HEK293T (cell line): Measurements from ENCODE around the gene EDN2.

Experiments used
- CTCF ChIA-PET: fragments of 350-600 bp; formaldehyde crosslinking; extraction: SDS; loops from one replicate; lab custom pipeline; 2021; ENCODE audit warnings: antibody characterized with exemption, inconsistent platforms; lab: Yijun Ruan, JAX
- POLR2A ChIA-PET: fragments of 350-600 bp; formaldehyde crosslinking; extraction: SDS; loops from one replicate; lab custom pipeline; 2020; ENCODE audit warnings: antibody characterized with exemption, inconsistent platforms; lab: Yijun Ruan, JAX
- DNase-seq: peaks from one replicate; pipeline ENCODE4 v3.0.0; 2012; ENCODE audit warnings: mixed read lengths; ENCODE audit errors: extremely low spot score
- ARNT ChIP-seq: fragments of 450-650 bp; IDR thresholded peaks from 2 replicates; pipeline ENCODE4 v1.6.1; 2017; ENCODE audit warnings: mild to moderate bottlenecking
- BHLHE40 ChIP-seq: fragments of 450-650 bp; IDR thresholded peaks from 2 replicates; pipeline ENCODE4 v1.6.1; 2016; ENCODE audit warnings: mild to moderate bottlenecking, moderate library complexity, borderline replicate concordance
- CTBP1 ChIP-seq: fragments of 450-650 bp; IDR thresholded peaks from 2 replicates; pipeline ENCODE4 v1.6.1; 2016; ENCODE audit warnings: borderline replicate concordance
- ELF4 ChIP-seq: fragments of 450-650 bp; IDR thresholded peaks from 2 replicates; pipeline ENCODE4 v1.6.1; 2017; ENCODE audit warnings: antibody characterized with exemption
- FOXA1 ChIP-seq: fragments of 450-650 bp; IDR thresholded peaks from 2 replicates; pipeline ENCODE4 v1.6.1; 2016; ENCODE audit warnings: mild to moderate bottlenecking
- FOXK2 ChIP-seq: fragments of 450-650 bp; IDR thresholded peaks from 2 replicates; pipeline ENCODE4 v1.6.1; 2016; ENCODE audit warnings: mild to moderate bottlenecking
- FOXM1 ChIP-seq: fragments of 450-650 bp; IDR thresholded peaks from 2 replicates; pipeline ENCODE4 v1.6.1; 2017; ENCODE audit warnings: mild to moderate bottlenecking, borderline replicate concordance
- HDGF ChIP-seq: fragments of 450-650 bp; IDR thresholded peaks from 2 replicates; pipeline ENCODE4 v1.6.1; 2017; ENCODE audit warnings: antibody characterized with exemption, borderline replicate concordance
- L3MBTL2 ChIP-seq: fragments of 450-650 bp; conservative IDR thresholded peaks from 2 replicates; pipeline ENCODE4 v1.6.1; 2016; ENCODE audit warnings: mild to moderate bottlenecking
- LEF1 ChIP-seq: fragments of 450-650 bp; IDR thresholded peaks from 2 replicates; pipeline ENCODE4 v1.6.1; 2017; ENCODE audit warnings: mild to moderate bottlenecking, borderline replicate concordance
- NFRKB ChIP-seq: fragments of 450-650 bp; IDR thresholded peaks from 2 replicates; pipeline ENCODE4 v1.6.1; 2016; ENCODE audit warnings: mild to moderate bottlenecking, moderate library complexity
- PKNOX1 ChIP-seq: fragments of 450-650 bp; IDR thresholded peaks from 2 replicates; pipeline ENCODE4 v1.6.1; 2016
- SP1 ChIP-seq: fragments of 450-650 bp; IDR thresholded peaks from 2 replicates; pipeline ENCODE4 v1.6.1; 2017
- SUZ12 ChIP-seq: fragments of 450-650 bp; IDR thresholded peaks from 2 replicates; pipeline ENCODE4 v1.6.1; 2016; ENCODE audit warnings: mild to moderate bottlenecking
- TARDBP ChIP-seq: fragments of 450-650 bp; IDR thresholded peaks from 2 replicates; pipeline ENCODE4 v1.6.1; 2016
- ZNF384 ChIP-seq: fragments of 450-650 bp; IDR thresholded peaks from 2 replicates; pipeline ENCODE4 v1.6.1; 2016

The EDN2 gene

GRCh38 chr1:41523949-41524675 lies 39.6 kb upstream of the EDN2 start:
- ChIA-PET CTCF (interaction anchor here (0.8 kb wide), 1 partner anchor 16 kb away, joined by 3 read pairs; no protein-coding TSS in a partner anchor), POLR2A (no interaction called here)
- no peak for TF ChIP-seq ELF4
- no peak for TF ChIP-seq TARDBP
- TF ChIP-seq CTBP1, result no peak
- TF ChIP-seq SUZ12, result no peak
- TF ChIP-seq LEF1, result no peak
- TF ChIP-seq BHLHE40, result no peak
- no peak for DNase-seq

DNA sequence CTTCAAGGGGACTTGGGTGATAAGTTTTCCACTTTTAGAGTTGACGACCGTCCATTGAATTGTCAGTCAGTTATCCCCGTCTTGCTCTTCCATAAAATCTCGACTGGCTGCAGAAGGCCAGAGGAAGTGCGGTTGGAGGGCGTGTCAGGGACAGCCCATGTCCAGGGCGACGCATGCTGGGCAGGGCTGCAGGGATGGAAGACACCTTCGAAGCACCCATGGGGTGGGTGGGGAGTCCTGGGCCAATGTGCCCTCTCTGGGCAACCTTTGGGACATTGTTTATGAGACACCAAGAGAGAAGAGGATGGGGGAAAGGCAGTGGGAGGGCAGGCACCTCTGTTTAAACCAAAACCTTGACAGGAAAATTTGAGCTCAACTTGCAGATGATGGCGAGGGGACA lies 38.6 kb upstream of the EDN2 start:
- DNase-seq, result no peak
- CTCF ChIA-PET, result interaction anchor here (0.8 kb wide), 1 partner anchor 17 kb away, joined by 3 read pairs; no protein-coding TSS in a partner anchor
- TF ChIP-seq FOXK2 (no peak), ZNF384 (no peak), ELF4 (no peak), PKNOX1 (no peak), FOXM1 (no peak), SUZ12 (no peak), LEF1 (no peak), HDGF (no peak), SP1 (no peak), L3MBTL2 (no peak), CTBP1 (no peak), FOXA1 (no peak), ARNT (no peak), BHLHE40 (no peak), TARDBP (no peak), NFRKB (no peak)
- POLR2A ChIA-PET, result no interaction called here

DNA sequence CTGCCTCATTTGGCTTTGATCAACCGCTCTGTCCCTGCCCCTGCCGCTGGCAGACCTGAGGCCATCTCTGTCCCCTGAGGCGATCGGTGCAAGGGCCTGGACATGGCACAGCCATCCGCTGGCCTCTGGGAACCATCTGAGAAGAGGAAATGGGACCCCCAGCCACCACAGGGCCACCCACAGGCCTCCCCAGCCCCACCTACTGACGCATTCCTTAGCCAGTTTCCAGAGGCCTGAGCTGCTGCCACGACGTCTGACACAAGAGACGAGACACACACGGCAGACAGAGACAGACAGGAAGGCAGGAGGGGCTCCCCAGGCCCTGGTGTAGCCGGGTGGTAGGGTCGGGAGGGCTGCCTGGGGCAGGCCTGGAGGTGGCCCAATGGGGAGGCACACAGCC lies 37.3 kb upstream of the EDN2 start:
- no peak for DNase-seq
- CTCF ChIA-PET, result interaction anchor here (0.8 kb wide), 1 partner anchor 26 kb away, joined by 3 read pairs; no protein-coding TSS in a partner anchor
- POLR2A ChIA-PET, result no interaction called here
- TF ChIP-seq NFRKB (no peak), L3MBTL2 (no peak)

- TF ChIP-seq HDGF, result no peak
- no peak for TF ChIP-seq PKNOX1
- TF ChIP-seq L3MBTL2, result no peak
- no peak for TF ChIP-seq CTBP1
- no peak for TF ChIP-seq FOXA1
- TF ChIP-seq ZNF384, result no peak
- TF ChIP-seq FOXM1, result no peak
- TF ChIP-seq SUZ12, result no peak
- no peak for TF ChIP-seq LEF1
- no peak for TF ChIP-seq BHLHE40
- TF ChIP-seq ARNT, result no peak
- TF ChIP-seq NFRKB, result no peak
- no peak for TF ChIP-seq ELF4
- TF ChIP-seq FOXK2, result no peak
- POLR2A ChIA-PET, result no interaction called here
- CTCF ChIA-PET, result no interaction called here
- no peak for DNase-seq
Measured at GRCh38 chr1:41520951-41521752, 36.7 kb upstream of the EDN2 start.

- TF ChIP-seq FOXM1 (no peak), SP1 (no peak), ELF4 (no peak), BHLHE40 (no peak), SUZ12 (no peak), FOXA1 (no peak), HDGF (no peak)
- POLR2A ChIA-PET, result no interaction called here
- CTCF ChIA-PET, result interaction anchor here (1.3 kb wide), 1 partner anchor 27 kb away, joined by 3 read pairs; no protein-coding TSS in a partner anchor
- DNase-seq, result no peak
Measured at GRCh38 chr1:41519667-41520066, 35.2 kb upstream of the EDN2 start.

GRCh38 chr1:41518471-41518870 lies 34.0 kb upstream of the EDN2 start:
- no peak for DNase-seq
- POLR2A ChIA-PET, result interaction anchor here (1.4 kb wide), 1 partner anchor 22 kb away, joined by 4 read pairs; no protein-coding TSS in a partner anchor
- TF ChIP-seq TARDBP (no peak), PKNOX1 (no peak), ZNF384 (no peak), LEF1 (no peak), ARNT (no peak), BHLHE40 (no peak), SUZ12 (no peak), FOXK2 (no peak), FOXA1 (no peak), CTBP1 (no peak), SP1 (no peak), HDGF (no peak), L3MBTL2 (no peak), FOXM1 (no peak), ELF4 (no peak), NFRKB (no peak)
- CTCF ChIA-PET, result interaction anchor here (0.7 to 1.3 kb wide), 3 partner anchors 19 to 25 kb away, joined by 3 to 5 read pairs (median 3); no protein-coding TSS in a partner anchor
